Prostate gland (tissue), 2 donors: ENCODE results near the gene NBAS. TPM values are rescaled to one million over a fixed set of nuclear protein-coding genes. Genes with fewer than 3 reads are reported as not detected.

Source experiments
- DNase-seq: peaks from one replicate; pipeline ENCODE4 v3.0.0-alpha.2; 2019; ENCODE audit warnings: low spot score
- H3K27ac ChIP-seq, 2 donors: fragments of 200-600 bp; sonication (generic); 2 replicates each; pipeline ENCODE4 v1.5.1; 2017 to 2019
- H3K27me3 ChIP-seq: fragments of 200-600 bp; sonication (generic); replicated peaks from 2 replicates; pipeline ENCODE4 v1.5.1; 2019; ENCODE audit not compliant: insufficient read depth
- H3K36me3 ChIP-seq, 2 donors: fragments of 200-600 bp; sonication (generic); 1 replicate in 1 of 2; 2 replicates in 1 of 2; pipeline versions ENCODE4 v1.5.1 to v1.8.1; 2017 to 2019
- H3K4me1 ChIP-seq: fragments of 200-600 bp; sonication (generic); replicated peaks from 2 replicates; pipeline ENCODE4 v1.5.1; 2019
- H3K4me3 ChIP-seq, 2 donors: fragments of 200-600 bp; sonication (generic); 2 replicates each; pipeline ENCODE4 v1.5.1; 2017 to 2019
- H3K9me3 ChIP-seq: fragments of 200-600 bp; sonication (generic); 2 replicates; pipeline ENCODE4 v1.5.1; 2017
- POLR2A ChIP-seq: fragments of 450-650 bp; IDR thresholded peaks from one replicate; pipeline ENCODE4 v1.6.1; 2016; ENCODE audit warnings: antibody characterized with exemption, mild to moderate bottlenecking
- POLR2AphosphoS5 ChIP-seq: sonication (generic); formaldehyde crosslinking; IDR thresholded peaks from one replicate; pipeline ENCODE4 v1.6.1; 2017; ENCODE audit warnings: antibody characterized with exemption
- WGBS: methylation state at CpG from one replicate; pipeline ENCODE4 v1.1.5; 2018; 5-methylcytosine and 5-hydroxymethylcytosine counted together
- intact Hi-C: fragments of 100-400 bp; cut with DNase I; formaldehyde crosslinking; loops from one replicate; pipeline ENCODE4 v1.14.2; 2022
- total RNA-seq, 2 donors: library from RNA; depleted of rRNA; stranded (reverse); fragments of >200 nt; gene quantifications; one replicate each; pipeline ENCODE4 v1.1.0, GENCODE V29; 2016
- TF ChIP-seq, protein P1 (sequence below), 4 experiments: fragments of 200-600 bp in 2 of 4; fragments of 450-650 bp in 2 of 4; sonication (generic) in 2 of 4; IDR thresholded peaks; 1 replicate in 3 of 4; 2 replicates in 1 of 4; pipeline ENCODE4 v1.5.1; 2016 to 2019; ENCODE audit warnings: antibody characterized with exemption in 4 of 4, mild to moderate bottlenecking in 2 of 4, moderate library complexity in 2 of 4

The NBAS gene
- total RNA-seq, 2 donors from 2014 or later: 34.8 to 55.0 TPM

- Histone ChIP-seq H3K4me3 (no peak overlapping the region), H3K27ac (no peak overlapping the region), H3K9me3 (no peaks in the 10 kb centered on the region), H3K4me1 (no peaks in the 10 kb centered on the region), H3K36me3 (no peaks in the 10 kb centered on the region), H3K27me3 (no peaks in the 10 kb centered on the region)
- WGBS: 77% methylated on average over 5 of the region's 5 CpGs
- TF ChIP-seq, protein P1, sequence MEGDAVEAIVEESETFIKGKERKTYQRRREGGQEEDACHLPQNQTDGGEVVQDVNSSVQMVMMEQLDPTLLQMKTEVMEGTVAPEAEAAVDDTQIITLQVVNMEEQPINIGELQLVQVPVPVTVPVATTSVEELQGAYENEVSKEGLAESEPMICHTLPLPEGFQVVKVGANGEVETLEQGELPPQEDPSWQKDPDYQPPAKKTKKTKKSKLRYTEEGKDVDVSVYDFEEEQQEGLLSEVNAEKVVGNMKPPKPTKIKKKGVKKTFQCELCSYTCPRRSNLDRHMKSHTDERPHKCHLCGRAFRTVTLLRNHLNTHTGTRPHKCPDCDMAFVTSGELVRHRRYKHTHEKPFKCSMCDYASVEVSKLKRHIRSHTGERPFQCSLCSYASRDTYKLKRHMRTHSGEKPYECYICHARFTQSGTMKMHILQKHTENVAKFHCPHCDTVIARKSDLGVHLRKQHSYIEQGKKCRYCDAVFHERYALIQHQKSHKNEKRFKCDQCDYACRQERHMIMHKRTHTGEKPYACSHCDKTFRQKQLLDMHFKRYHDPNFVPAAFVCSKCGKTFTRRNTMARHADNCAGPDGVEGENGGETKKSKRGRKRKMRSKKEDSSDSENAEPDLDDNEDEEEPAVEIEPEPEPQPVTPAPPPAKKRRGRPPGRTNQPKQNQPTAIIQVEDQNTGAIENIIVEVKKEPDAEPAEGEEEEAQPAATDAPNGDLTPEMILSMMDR (IDR thresholded peaks at IDR 0.05): no peak
- TF ChIP-seq POLR2AphosphoS5 (no peak), POLR2A (no peak)
- intact Hi-C loops: no loop called here
- DNase-seq: no peak
These were observed 203.2 kb downstream of the NBAS start for GRCh38 chr2:15357922-15358321.

DNA sequence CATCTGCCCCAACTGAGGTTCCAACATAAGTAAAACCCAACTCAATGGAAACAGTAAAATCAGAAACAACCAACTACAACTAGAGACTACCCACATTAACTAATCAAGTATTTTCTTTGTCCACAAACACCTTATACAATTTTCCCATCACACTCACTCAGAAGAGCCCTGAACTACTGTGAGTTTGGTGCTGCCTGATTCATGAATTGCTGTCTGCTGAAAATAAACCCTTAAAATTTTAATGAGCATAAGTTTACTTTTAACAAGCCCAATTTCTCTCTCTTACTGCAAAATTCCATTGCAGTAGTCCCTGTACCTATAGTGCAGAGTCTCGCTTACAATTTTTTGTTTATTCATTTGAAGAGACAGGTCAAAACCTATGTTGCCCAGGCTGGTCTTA, 203.9 kb downstream of the NBAS start:
- H3K4me1 ChIP-seq: no peaks in the 10 kb centered on the region
- WGBS: 88% methylated on average over 1 of the region's 1 CpG

GRCh38 chr2:15355386-15355785, 205.7 kb downstream of the NBAS start:
- no peaks in the 10 kb centered on the region for H3K9me3 ChIP-seq
- no peak overlapping the region for H3K4me3 ChIP-seq
- no peak for TF ChIP-seq POLR2A
- TF ChIP-seq POLR2AphosphoS5: no peak
- TF ChIP-seq, protein P1 (IDR thresholded peaks at IDR 0.05): no peak
- no peaks in the 10 kb centered on the region for H3K36me3 ChIP-seq
- intact Hi-C loops: no loop called here
- no peaks in the 10 kb centered on the region for H3K4me1 ChIP-seq
- WGBS: 86% methylated on average over 3 of the region's 3 CpGs
- H3K27me3 ChIP-seq: no peaks in the 10 kb centered on the region
- no peak overlapping the region for H3K27ac ChIP-seq
- DNase-seq: no peak

More for the DNA sequence above, 203.9 kb downstream of the NBAS start:
- DNase-seq: no peak
- no peak overlapping the region for H3K4me3 ChIP-seq
- intact Hi-C loops: no loop called here
- no peaks in the 10 kb centered on the region for H3K36me3 ChIP-seq
- H3K27ac ChIP-seq: no peak overlapping the region
- H3K9me3 ChIP-seq: no peaks in the 10 kb centered on the region
- no peaks in the 10 kb centered on the region for H3K27me3 ChIP-seq
- TF ChIP-seq POLR2AphosphoS5: no peak
- TF ChIP-seq POLR2A: no peak
- TF ChIP-seq, protein P1 (IDR thresholded peaks at IDR 0.05): no peak

DNA sequence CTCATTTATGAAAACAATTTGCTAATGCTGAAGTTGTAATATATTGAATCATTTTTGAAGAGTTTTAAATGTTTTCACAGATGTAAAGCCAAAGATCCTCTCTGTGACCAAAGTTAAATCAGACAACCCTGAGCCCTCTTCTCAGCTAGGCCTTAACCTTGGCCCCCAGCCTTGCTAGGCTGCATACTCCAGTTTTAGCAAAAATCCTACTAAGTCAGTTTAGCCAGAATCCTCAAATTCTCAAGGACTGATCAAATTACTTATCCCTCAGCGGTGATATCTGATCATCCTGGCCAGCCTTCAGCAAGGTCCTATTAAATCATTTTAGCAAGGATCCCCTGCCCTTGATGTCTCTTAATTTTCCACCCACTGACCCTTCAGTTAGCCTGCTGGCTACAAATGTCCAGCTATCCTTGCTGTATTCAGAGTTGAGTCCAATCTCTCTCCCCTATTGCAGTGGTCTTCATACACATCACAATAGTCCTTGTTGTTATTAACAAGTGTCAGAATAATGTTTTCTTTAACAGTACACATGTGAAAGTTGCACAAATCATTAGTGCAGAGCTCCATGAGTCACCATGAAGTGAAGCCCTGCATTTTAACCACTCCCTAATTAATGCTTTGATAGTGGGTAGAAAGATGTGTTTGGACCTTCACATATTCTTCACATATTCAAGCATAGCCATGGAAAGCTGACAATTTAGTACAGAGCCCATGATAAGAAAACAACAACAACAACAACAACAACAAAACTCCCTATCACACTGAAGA, 206.4 kb downstream of the NBAS start:
- intact Hi-C loops: no loop called here
- Histone ChIP-seq H3K9me3 (no peaks in the 10 kb centered on the region), H3K4me3 (no peak overlapping the region), H3K27me3 (no peaks in the 10 kb centered on the region), H3K4me1 (no peaks in the 10 kb centered on the region), H3K36me3 (no peaks in the 10 kb centered on the region), H3K27ac (no peak overlapping the region)
- TF ChIP-seq POLR2AphosphoS5 (no peak), POLR2A (no peak)
- TF ChIP-seq, protein P1 (IDR thresholded peaks at IDR 0.05): no peak
- WGBS: 69% methylated on average over 1 of the region's 1 CpG
- DNase-seq: no peak

DNA sequence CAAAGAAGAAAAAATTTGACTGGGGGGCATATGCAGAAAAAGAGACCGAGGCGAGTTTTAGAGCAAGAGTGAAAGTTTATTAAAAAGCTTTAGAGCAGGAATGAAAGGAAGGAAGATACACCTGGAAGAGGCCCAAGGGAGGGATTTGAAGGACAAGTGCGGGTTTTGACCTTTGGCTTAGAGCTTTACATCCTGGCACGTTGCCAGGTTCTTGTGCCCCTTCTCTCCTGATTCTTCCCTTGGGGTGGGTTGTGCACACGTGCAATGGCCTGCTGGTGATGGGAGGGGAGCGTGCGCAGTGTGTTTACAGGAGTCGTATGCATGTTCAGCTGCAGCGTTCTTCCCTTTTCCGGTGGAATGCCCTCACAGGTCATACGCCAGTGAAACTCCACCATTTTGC, 208.8 kb downstream of the NBAS start:
- no peaks in the 10 kb centered on the region for H3K4me1 ChIP-seq
- 93% methylated on average over 11 of the region's 11 CpGs for WGBS
- no peaks in the 10 kb centered on the region for H3K27me3 ChIP-seq
- H3K36me3 ChIP-seq: no peaks in the 10 kb centered on the region
- TF ChIP-seq, protein P1 (IDR thresholded peaks at IDR 0.05): no peak
- TF ChIP-seq POLR2AphosphoS5 (no peak), POLR2A (no peak)
- no peak overlapping the region for H3K4me3 ChIP-seq
- no peak for DNase-seq
- H3K9me3 ChIP-seq: no peaks in the 10 kb centered on the region
- intact Hi-C loops: no loop called here
- no peak overlapping the region for H3K27ac ChIP-seq
